ENCODE measurements around the gene CASZ1.

CASZ1 gene

DNA sequence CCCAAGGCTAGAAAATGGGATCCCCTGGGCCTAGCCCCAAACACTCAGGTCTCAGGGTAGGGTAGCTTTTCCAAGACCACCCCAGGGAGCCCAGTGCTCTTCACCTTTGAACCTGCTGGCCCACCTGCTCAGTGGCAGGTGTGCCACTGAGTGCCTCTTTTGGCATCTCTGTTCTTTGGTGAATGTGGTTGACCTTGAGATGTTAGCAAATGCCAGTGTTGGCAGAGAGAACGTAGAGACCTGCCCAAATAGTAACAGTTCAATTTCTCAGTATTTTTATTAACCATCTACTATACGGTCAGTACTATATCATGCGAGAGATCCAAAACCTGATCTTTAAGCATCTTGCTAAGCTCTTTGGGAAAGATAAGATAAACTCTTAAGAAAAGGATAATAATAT is 193.5 kb downstream of the CASZ1 start:
- 0 out of 2 replicates have a peak, but pooled peaks cover 3% of the 10 kb centered on the region for H3K27me3 ChIP-seq (ENCODE audit: low read depth)
- no peaks in the 10 kb centered on the region for H3K36me3 ChIP-seq (replicated peaks)
- H3K9me3 ChIP-seq: no peaks in the 10 kb centered on the region
- peaks cover 6% of the 10 kb centered on the region for H3K4me1 ChIP-seq
- H3K4me3 ChIP-seq: no peak overlapping the region
- no peak for DNase-seq (ENCODE audit: low spot score in 2 of 2)
- in situ Hi-C loops (cut with MboI; ENCODE audit: low sequenced_read_pairs): no loop called here

DNA sequence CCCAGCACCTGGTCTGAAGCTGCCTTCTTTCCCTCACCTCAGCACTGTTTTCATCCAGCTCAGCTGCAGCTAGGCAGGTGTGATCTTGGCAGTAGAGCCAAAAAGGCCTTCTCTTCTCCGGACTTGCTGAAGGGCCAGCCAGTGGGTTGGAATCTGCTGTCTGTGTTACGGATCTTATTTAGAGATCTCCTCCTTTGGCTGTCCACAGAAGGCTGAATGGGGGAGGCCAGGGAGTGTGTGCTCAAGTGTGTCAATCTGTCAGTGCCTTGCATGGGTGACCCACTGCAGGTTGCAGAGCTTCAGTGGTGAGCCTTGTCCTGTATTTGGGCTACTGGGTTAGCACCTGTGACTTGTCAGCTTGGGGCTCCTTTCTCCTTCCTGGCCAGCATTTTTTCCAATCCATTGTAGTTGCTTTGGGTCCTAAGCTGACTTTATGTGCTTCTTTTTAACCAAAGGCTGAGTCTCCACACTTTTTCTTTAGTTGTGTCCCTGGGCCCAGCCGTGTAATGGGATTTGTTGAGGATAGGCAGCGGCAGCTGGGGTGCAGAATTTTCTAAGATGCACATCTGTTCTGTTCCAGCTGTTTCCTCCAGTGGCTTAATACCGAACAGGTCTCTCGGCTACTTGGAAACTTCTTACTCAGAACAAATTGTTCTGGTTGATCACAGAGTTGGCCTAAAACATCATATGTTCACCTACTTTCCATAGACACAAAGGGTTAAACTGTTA is 194.9 kb downstream of the CASZ1 start:
- Histone ChIP-seq H3K4me3 (no peak overlapping the region), H3K4me1 (no peaks in the 10 kb centered on the region), H3K27me3 (ENCODE audit: low read depth) (no peaks in the 10 kb centered on the region), H3K36me3 (replicated peaks) (no peaks in the 10 kb centered on the region), H3K9me3 (no peaks in the 10 kb centered on the region)
- DNase-seq (ENCODE audit: low spot score in 2 of 2): no peak
- in situ Hi-C loops (cut with MboI; ENCODE audit: low sequenced_read_pairs): no loop called here

DNA sequence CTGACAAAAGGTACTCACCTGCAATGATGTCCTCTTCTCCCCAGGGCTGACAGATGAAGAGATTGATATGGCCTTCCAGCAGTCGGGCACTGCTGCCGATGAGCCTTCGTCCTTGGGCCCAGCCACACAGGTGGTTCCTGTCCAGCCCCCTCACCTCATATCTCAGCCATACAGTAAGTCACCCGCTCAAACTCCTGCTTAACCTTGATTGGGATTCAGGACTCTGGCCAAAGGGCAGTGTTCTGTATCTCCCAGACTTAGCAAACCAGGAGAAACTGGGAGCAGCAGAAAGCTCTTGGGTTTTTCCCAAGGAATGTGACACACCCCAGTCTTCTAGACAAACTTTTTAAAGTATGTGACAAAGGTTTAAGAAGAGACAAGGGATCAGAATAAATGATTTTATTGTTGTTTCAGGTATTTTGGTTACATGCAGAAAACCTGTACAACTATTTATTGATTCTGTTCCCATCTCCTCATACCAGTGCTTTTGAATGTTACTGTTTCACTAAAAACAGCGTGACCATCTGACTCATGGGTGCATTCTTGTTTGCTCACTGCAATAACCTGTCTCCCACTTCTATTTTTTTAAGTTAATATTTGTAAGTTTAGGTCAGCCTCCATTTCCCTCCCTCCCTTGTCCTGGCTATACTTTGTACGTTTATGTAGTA is 197.1 kb downstream of the CASZ1 start:
- DNase-seq (ENCODE audit: low spot score in 2 of 2): no peak
- H3K27me3 ChIP-seq (ENCODE audit: low read depth): no peaks in the 10 kb centered on the region
- no peak overlapping the region for H3K4me3 ChIP-seq
- H3K4me1 ChIP-seq: peaks cover 8% of the 10 kb centered on the region
- H3K36me3 ChIP-seq (replicated peaks): no peaks in the 10 kb centered on the region
- no peaks in the 10 kb centered on the region for H3K9me3 ChIP-seq
- in situ Hi-C loops (cut with MboI; ENCODE audit: low sequenced_read_pairs): no loop called here

DNA sequence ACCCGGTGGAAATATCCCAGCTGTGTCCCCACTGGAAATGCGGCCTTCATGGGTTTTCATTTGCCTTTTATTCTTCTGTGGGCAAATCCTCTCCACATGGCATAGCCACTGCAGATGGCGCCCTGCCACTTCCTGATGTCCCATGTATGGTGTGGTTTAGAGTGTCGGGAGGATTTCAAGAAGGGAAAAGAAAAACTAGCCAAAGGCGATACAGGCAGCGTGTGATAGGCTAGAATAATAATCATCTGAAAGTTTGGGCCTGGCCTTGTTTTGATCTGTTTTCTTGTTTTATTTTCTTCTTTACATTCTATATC is 198.1 kb downstream of the CASZ1 start:
- DNase-seq (ENCODE audit: low spot score in 2 of 2): no peak
- Histone ChIP-seq H3K4me3 (no peak overlapping the region), H3K36me3 (replicated peaks) (no peaks in the 10 kb centered on the region), H3K27me3 (ENCODE audit: low read depth) (no peaks in the 10 kb centered on the region), H3K9me3 (no peaks in the 10 kb centered on the region), H3K4me1 (peaks cover 15% of the 10 kb centered on the region)
- in situ Hi-C loops (cut with MboI; ENCODE audit: low sequenced_read_pairs): no loop called here

DNA sequence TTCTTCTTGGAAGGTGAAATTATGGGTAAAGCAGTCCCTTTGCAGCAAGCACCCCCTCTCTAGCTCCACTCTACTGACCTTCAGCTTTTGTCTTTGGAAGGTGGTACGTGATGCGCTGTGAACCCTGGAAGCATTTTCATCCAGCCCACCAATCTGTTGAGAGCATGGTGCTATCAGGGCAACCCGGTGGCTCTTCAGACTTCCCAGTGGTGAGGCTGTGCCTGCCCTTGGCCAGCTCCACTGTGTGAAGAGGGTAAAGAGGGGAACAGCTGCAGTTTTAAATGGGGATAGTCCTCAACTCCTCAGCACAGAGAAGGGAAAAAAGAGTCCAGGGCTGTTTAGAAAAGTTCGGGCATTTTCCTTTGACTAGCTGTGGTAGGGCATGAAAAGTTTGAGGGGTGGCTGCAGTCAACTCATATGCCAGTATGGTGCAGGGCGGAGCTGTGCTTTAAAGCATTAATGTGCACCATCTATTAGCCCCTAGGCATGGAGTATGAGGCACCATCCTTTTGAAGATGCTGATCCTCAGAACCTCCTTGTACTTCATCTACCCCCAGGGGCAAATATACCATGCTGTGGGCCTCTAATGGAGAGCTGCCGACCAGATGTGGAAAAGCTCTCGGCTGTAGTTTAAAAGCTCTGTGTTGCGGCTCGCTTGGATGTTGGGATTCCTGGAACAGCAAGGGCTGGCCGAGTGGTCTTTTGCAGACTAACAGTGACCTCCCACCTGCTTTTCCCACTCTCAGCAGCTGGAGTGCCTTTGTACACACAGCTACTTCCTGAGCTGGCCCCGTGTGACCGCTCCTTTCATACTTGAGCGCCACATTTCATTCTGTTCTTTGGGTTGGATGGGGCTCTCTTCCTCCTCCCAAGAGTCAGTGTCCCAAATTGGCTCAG is 198.7 kb downstream of the CASZ1 start:
- no peaks in the 10 kb centered on the region for H3K36me3 ChIP-seq (replicated peaks)
- in situ Hi-C loops (cut with MboI; ENCODE audit: low sequenced_read_pairs): no loop called here
- no peaks in the 10 kb centered on the region for H3K27me3 ChIP-seq (ENCODE audit: low read depth)
- no peak overlapping the region for H3K4me3 ChIP-seq
- H3K4me1 ChIP-seq: peaks cover 21% of the 10 kb centered on the region
- no peak for DNase-seq (ENCODE audit: low spot score in 2 of 2)
- H3K9me3 ChIP-seq: no peaks in the 10 kb centered on the region

DNA sequence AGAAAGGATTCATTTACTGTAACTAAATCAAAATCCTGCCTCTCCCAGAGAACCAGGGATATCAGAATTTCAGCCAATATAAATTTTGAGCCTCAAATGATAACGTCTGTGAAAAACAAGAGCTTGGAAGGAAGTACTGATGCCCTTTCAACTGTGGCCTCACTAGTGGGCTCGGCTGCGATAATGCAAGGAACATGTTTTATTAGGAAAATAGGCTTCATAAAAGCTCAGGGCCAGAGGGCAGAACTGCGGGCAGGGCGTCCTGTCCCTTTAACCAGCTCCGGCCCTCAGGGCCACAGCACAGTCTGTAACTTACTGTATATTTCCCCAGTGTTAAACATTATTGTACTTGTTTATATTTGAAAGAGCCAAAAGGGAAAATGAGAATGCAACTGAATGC is 199.7 kb downstream of the CASZ1 start:
- in situ Hi-C loops (cut with MboI; ENCODE audit: low sequenced_read_pairs): no loop called here
- Histone ChIP-seq H3K9me3 (no peaks in the 10 kb centered on the region), H3K4me3 (no peak overlapping the region), H3K27me3 (ENCODE audit: low read depth) (no peaks in the 10 kb centered on the region), H3K4me1 (peaks cover 21% of the 10 kb centered on the region), H3K36me3 (replicated peaks) (no peaks in the 10 kb centered on the region)
- DNase-seq (ENCODE audit: low spot score in 2 of 2): no peak

DNA sequence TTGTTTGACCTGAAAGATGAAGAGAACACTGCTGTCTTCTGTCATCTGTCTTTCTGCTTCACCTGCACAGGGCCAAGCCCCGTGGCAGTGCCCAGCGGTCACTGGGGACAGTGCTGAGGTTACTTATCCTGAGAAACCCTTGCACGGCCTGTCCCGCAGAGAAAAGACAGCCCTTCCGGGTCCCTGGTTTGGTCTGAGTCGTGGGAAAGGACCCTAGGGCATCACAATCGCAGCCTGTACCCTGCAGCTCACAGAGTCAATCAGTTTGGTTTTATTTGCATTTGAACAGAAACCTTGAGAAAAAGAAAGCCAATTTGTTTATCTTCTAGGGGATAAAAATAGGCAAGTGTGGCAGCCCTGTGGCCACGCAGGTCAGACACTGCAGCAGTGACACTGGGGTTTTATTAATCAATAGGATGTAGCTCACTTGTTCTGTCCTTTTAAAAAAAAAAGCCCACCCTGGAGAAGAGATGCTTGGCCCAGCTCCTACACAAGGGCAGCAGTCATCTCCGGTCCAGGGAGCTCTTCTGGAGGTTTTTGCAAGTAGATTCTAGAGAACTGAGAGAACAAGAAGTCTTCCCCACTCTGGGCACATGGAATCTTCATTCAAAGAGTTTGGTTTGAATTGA is 201.7 kb downstream of the CASZ1 start:
- Histone ChIP-seq H3K4me1 (peaks cover 21% of the 10 kb centered on the region), H3K36me3 (replicated peaks) (no peaks in the 10 kb centered on the region), H3K9me3 (no peaks in the 10 kb centered on the region), H3K27me3 (ENCODE audit: low read depth) (no peaks in the 10 kb centered on the region), H3K4me3 (no peak overlapping the region)
- in situ Hi-C loops (cut with MboI; ENCODE audit: low sequenced_read_pairs): no loop called here
- DNase-seq (ENCODE audit: low spot score in 2 of 2): peak; percentile 38 to 44

DNA sequence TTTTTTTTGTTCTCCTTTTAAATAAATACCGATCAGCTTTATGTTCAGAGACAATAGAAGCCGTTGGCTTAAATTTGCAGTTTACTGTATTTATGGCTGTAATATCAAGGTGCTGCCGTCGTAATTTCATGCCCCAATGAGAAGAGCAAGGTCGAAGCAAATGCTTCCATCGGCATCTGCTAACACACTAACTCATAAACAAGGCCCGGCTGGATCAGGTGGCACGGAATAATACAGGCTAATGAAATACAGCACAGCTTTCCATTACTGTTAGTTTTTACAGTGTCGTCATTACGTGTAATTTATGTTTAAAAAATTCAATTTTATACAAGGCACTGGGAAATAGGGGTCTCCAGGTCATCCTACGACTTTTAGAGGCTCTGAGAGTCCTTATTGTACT is 202.7 kb downstream of the CASZ1 start:
- Histone ChIP-seq H3K36me3 (replicated peaks) (no peaks in the 10 kb centered on the region), H3K4me1 (peaks cover 21% of the 10 kb centered on the region), H3K27me3 (ENCODE audit: low read depth) (no peaks in the 10 kb centered on the region), H3K4me3 (no peak overlapping the region), H3K9me3 (no peaks in the 10 kb centered on the region)
- in situ Hi-C loops (cut with MboI; ENCODE audit: low sequenced_read_pairs): no loop called here
- no peak for DNase-seq (ENCODE audit: low spot score in 2 of 2)

DNA sequence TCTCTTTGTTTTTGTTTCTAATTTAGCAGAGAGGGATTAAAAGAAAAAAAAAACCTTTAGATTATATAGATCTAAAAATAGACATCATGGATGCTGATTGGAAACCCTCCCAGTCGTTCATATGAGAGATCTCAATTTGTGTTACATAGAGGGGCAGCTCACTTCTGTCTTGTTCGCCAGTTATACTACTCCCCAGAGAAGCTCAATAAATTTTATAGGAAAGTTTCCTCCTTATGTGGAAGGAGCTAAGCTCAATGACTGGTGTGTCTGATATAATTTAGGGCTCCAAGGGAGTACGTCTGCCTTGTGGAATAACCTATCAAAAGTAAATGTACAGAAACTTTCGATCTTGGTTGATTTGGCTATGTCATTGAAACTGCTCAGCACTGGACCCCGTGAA is 204.1 kb downstream of the CASZ1 start:
- DNase-seq (ENCODE audit: low spot score in 2 of 2): no peak
- no peaks in the 10 kb centered on the region for H3K27me3 ChIP-seq (ENCODE audit: low read depth)
- no peaks in the 10 kb centered on the region for H3K36me3 ChIP-seq (replicated peaks)
- H3K4me1 ChIP-seq: peaks cover 21% of the 10 kb centered on the region
- H3K4me3 ChIP-seq: no peak overlapping the region
- in situ Hi-C loops (cut with MboI; ENCODE audit: low sequenced_read_pairs): no loop called here
- H3K9me3 ChIP-seq: no peaks in the 10 kb centered on the region

DNA sequence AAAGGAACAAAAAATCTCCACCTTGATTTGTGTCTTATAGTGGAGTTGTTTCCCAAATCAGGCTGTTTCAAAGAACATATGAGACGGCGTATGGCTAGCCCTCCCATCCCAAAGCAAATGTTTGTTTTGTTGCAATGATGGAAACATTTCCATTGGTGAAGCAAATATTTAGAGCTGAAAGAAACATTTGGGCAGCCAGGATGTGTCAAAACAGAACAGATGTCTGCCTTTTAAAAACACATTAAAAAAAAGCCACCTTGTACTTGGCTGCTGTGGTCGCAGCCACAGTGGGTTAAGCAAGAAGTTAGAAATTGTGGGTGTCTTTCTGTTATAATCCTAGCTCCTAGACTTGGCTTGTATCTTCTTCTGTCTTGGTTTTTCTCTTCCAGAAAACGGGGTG is 205.4 kb downstream of the CASZ1 start:
- DNase-seq (ENCODE audit: low spot score in 2 of 2): no peak
- Histone ChIP-seq H3K9me3 (no peaks in the 10 kb centered on the region), H3K27me3 (ENCODE audit: low read depth) (no peaks in the 10 kb centered on the region), H3K4me1 (peaks cover 21% of the 10 kb centered on the region), H3K4me3 (no peak overlapping the region), H3K36me3 (replicated peaks) (no peaks in the 10 kb centered on the region)
- in situ Hi-C loops (cut with MboI; ENCODE audit: low sequenced_read_pairs): no loop called here

DNA sequence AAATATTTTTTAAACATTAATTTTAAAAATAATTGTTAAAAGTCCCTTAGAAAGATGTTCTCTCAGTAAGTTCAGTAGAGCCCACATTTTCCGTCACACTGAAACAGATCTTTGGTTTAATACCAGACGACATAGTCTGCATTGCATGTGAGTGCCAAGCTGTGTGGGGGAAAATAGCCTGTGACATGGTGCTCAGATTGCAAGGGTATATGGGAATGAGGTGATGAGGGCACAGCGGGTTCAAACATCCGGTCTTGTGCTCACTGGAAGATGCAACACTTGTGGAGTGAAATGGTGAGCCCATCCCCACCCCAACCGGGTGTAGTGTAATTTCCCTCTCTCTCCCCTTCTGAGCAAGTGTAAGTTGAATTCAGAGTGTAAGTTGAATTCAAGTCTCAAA is 207.4 kb downstream of the CASZ1 start:
- Histone ChIP-seq H3K36me3 (replicated peaks) (no peaks in the 10 kb centered on the region), H3K4me1 (peaks cover 11% of the 10 kb centered on the region; the same call in 1 of the 2 replicates), H3K9me3 (peaks cover 4% of the 10 kb centered on the region; the same call in 1 of the 2 replicates), H3K4me3 (no peak overlapping the region), H3K27me3 (ENCODE audit: low read depth) (no peaks in the 10 kb centered on the region)
- no peak for DNase-seq (ENCODE audit: low spot score in 2 of 2)
- in situ Hi-C loops (cut with MboI; ENCODE audit: low sequenced_read_pairs): no loop called here

DNA sequence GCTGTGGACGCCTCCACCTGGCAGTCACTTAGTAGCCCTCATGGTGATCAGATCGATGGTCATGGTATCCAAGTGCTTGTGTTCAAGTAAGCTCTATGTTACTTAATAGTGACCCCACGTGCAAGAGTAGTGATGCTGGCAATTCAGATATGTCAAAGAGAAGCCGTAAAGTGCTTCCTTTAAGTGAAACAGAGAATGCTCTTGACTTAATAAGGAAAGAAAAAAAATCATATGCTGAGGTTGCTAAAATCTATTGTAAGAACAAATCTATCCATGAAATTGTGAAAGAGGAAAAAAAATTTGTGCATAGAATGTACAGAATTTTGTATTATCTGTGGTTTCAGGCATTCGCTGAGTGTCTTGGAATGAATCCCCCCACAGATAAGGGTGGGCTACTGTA is 207.8 kb downstream of the CASZ1 start:
- in situ Hi-C loops (cut with MboI; ENCODE audit: low sequenced_read_pairs): no loop called here

More for the DNA sequence above, 207.8 kb downstream of the CASZ1 start:
- Histone ChIP-seq H3K36me3 (replicated peaks) (no peaks in the 10 kb centered on the region), H3K4me1 (peaks cover 7% of the 10 kb centered on the region; the same call in 1 of the 2 replicates), H3K9me3 (peaks cover 4% of the 10 kb centered on the region; the same call in 1 of the 2 replicates), H3K4me3 (no peak overlapping the region), H3K27me3 (ENCODE audit: low read depth) (no peaks in the 10 kb centered on the region)
- no peak for DNase-seq (ENCODE audit: low spot score in 2 of 2)

Data from HAP-1 (cell line).